ENCODE results near the gene CKB.
"Not testable (repeated sequence)": the region's sequence is repeated elsewhere in the genome, so short reads cannot be mapped to it uniquely, and the experiment has no call there.

CKB gene

GRCh38 chr14:103512180-103512579 is 10.4 kb downstream of the CKB start:
- not testable (repeated sequence) for DNase-seq (ENCODE audit: low read depth)

- DNase-seq (ENCODE audit: low read depth): no peak
Observed at GRCh38 chr14:103510724-103511693, 11.6 kb downstream of the CKB start.

GRCh38 chr14:103509864-103510723 is 12.5 kb downstream of the CKB start:
- DNase-seq (ENCODE audit: low read depth): no peak

- no peak for DNase-seq (ENCODE audit: low read depth)
Observed at GRCh38 chr14:103508521-103509329, 13.9 kb downstream of the CKB start.

GRCh38 chr14:103507751-103508150 is 14.9 kb downstream of the CKB start:
- no peak for DNase-seq (ENCODE audit: low read depth)

- no peak for DNase-seq (ENCODE audit: low read depth)
Observed at GRCh38 chr14:103504991-103505565, 17.6 kb downstream of the CKB start.

GRCh38 chr14:103503296-103503695 is 19.3 kb downstream of the CKB start:
- no peak for DNase-seq (ENCODE audit: low read depth)

- no peak for DNase-seq (ENCODE audit: low read depth)
Observed at GRCh38 chr14:103502877-103503276, 19.8 kb downstream of the CKB start.

- no peak for DNase-seq (ENCODE audit: low read depth)
Observed at GRCh38 chr14:103501921-103502669, 20.5 kb downstream of the CKB start.

GRCh38 chr14:103501041-103501870 is 21.4 kb downstream of the CKB start:
- DNase-seq (ENCODE audit: low read depth): no peak

- DNase-seq (ENCODE audit: low read depth): peak; percentile 67
Observed at GRCh38 chr14:103500148-103500990, 22.3 kb downstream of the CKB start.

GRCh38 chr14:103499709-103500108 is 22.9 kb downstream of the CKB start:
- DNase-seq (ENCODE audit: low read depth): no peak

- DNase-seq (ENCODE audit: low read depth): no peak
Observed at GRCh38 chr14:103496776-103497175, 25.9 kb downstream of the CKB start.

GRCh38 chr14:103495854-103496253 is 26.8 kb downstream of the CKB start:
- no peak for DNase-seq (ENCODE audit: low read depth)

- no peak for DNase-seq (ENCODE audit: low read depth)
Observed at GRCh38 chr14:103492156-103492925, 30.3 kb downstream of the CKB start.

- no peak for DNase-seq (ENCODE audit: low read depth)
Observed at GRCh38 chr14:103491691-103492090, 30.9 kb downstream of the CKB start.

GRCh38 chr14:103489621-103490020 is 33.0 kb downstream of the CKB start:
- DNase-seq (ENCODE audit: low read depth): no peak

GRCh38 chr14:103488960-103489359 is 33.7 kb downstream of the CKB start:
- DNase-seq (ENCODE audit: low read depth): peak; percentile 43

All from stromal cell of bone marrow (primary cell).